Natural killer cell treated with Interleukin-12 subunit alpha and Interleukin-12 subunit beta and Interleukin-15 and Interleukin-18, amount 100 ng/mL, for 72 hours (primary cell): ENCODE results near the gene EHBP1L1. TPM values are rescaled to one million over a fixed set of nuclear protein-coding genes. Genes with fewer than 3 reads are reported as not detected.

Experiments used
- total RNA-seq, 2 donors: library from RNA; stranded (reverse); gene quantifications; one replicate each; pipeline ENCODE4 v1.2.3, GENCODE V29; 2022

EHBP1L1 gene
- total RNA-seq, 2 donors from 2014 or later = 156 to 188 TPM

Other genes starting within 250 kb of the EHBP1L1 start
- gene DPF2, start 242.2 kb upstream of the EHBP1L1 start, total RNA-seq = 10 to 100 TPM; 61.8 to 82.5 TPM
- gene TIGD3, start 221.3 kb upstream of the EHBP1L1 start, total RNA-seq = 1 to 10 TPM in 1 of 2 donors, under 1 TPM in 1; 0.59 to 1.3 TPM
- 10 to 100 TPM; 10.8 to 12.6 TPM for gene SLC25A45, start 193.4 kb upstream of the EHBP1L1 start, total RNA-seq
- 10 to 100 TPM; 50.5 to 68.4 TPM for gene FRMD8, start 189.4 kb upstream of the EHBP1L1 start, total RNA-seq
- 100 to 1,000 TPM; 432 to 571 TPM for gene NEAT1, start 153.3 kb upstream of the EHBP1L1 start, total RNA-seq
- gene MALAT1, start 77.0 kb upstream of the EHBP1L1 start, total RNA-seq = 1,000 to 10,000 TPM; 6,610 to 7,236 TPM
- gene SCYL1, start 51.0 kb upstream of the EHBP1L1 start, total RNA-seq = 100 to 1,000 TPM in 1 of 2 donors, 10 to 100 TPM in 1; 84.5 to 112 TPM
- gene LTBP3, start 17.7 kb upstream of the EHBP1L1 start, total RNA-seq = 10 to 100 TPM; 42.3 to 60.2 TPM
- gene ZNRD2, start 5.6 kb upstream of the EHBP1L1 start, total RNA-seq = 10 to 100 TPM; 55.8 to 89.3 TPM
- gene FAM89B, start 3.5 kb upstream of the EHBP1L1 start, total RNA-seq = 10 to 100 TPM; 38.0 to 71.5 TPM
- 1 to 10 TPM; 2.3 to 2.8 TPM for gene KCNK7, start 19.7 kb downstream of the EHBP1L1 start, total RNA-seq
- gene MAP3K11, start 38.2 kb downstream of the EHBP1L1 start, total RNA-seq = 10 to 100 TPM; 81.1 to 83.3 TPM
- gene PCNX3, start 39.7 kb downstream of the EHBP1L1 start, total RNA-seq = 10 to 100 TPM; 65.1 to 96.9 TPM
- gene SIPA1, start 62.0 kb downstream of the EHBP1L1 start, total RNA-seq = 100 to 1,000 TPM; 139 to 140 TPM
- 10 to 100 TPM; 85.2 to 96.4 TPM for gene RELA, start 86.9 kb downstream of the EHBP1L1 start, total RNA-seq
- 10 to 100 TPM; 77.5 to 82.9 TPM for gene KAT5, start 136.2 kb downstream of the EHBP1L1 start, total RNA-seq
- 100 to 1,000 TPM in 1 of 2 donors, 10 to 100 TPM in 1; 87.3 to 138 TPM for gene RNASEH2C, start 144.7 kb downstream of the EHBP1L1 start, total RNA-seq
- 10 to 100 TPM; 15.8 to 25.4 TPM for gene AP5B1, start 204.9 kb downstream of the EHBP1L1 start, total RNA-seq
- gene OVOL1, start 211.0 kb downstream of the EHBP1L1 start, total RNA-seq = not detected